LNCaP clone FGC (cell line): ENCODE measurements around the gene MEGF11.
"Not testable (repeated sequence)": the region's sequence is repeated elsewhere in the genome, so short reads cannot be mapped to it uniquely, and the experiment has no call there.

Experiments used
- DNase-seq: peaks from one replicate; pipeline ENCODE4 v3.0.0-alpha.2; 2011; ENCODE audit warnings: low read depth
- H3K4me3 ChIP-seq: 2 replicates; pipeline ENCODE4 v1.5.1; 2011; ENCODE audit warnings: mild to moderate bottlenecking, low read depth, low read length, control low read depth
- TF ChIP-seq, protein P1 (sequence below): IDR thresholded peaks from 2 replicates; pipeline ENCODE4 v1.5.1; 2012; ENCODE audit warnings: mild to moderate bottlenecking; ENCODE audit not compliant: control insufficient read depth, insufficient read depth; ENCODE audit errors: extremely low read depth

MEGF11 gene

DNA sequence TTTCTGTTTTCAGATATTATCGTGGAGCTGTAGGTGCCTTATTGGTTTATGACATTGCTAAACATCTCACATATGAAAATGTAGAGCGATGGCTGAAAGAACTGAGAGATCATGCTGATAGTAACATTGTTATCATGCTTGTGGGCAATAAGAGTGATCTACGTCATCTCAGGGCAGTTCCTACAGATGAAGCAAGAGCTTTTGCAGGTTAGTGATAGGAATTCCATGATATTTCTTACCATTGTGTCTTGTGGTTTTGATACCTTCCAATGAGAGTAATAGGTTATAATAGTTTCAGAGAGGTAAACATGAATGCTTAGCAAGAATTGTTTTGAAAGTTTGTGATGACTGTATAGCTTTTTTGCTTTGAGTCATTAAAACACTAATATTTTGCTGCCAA is 375.8 kb downstream of the MEGF11 start:
- no peak for DNase-seq
- no peak overlapping the region for H3K4me3 ChIP-seq
- TF ChIP-seq, protein P1, sequence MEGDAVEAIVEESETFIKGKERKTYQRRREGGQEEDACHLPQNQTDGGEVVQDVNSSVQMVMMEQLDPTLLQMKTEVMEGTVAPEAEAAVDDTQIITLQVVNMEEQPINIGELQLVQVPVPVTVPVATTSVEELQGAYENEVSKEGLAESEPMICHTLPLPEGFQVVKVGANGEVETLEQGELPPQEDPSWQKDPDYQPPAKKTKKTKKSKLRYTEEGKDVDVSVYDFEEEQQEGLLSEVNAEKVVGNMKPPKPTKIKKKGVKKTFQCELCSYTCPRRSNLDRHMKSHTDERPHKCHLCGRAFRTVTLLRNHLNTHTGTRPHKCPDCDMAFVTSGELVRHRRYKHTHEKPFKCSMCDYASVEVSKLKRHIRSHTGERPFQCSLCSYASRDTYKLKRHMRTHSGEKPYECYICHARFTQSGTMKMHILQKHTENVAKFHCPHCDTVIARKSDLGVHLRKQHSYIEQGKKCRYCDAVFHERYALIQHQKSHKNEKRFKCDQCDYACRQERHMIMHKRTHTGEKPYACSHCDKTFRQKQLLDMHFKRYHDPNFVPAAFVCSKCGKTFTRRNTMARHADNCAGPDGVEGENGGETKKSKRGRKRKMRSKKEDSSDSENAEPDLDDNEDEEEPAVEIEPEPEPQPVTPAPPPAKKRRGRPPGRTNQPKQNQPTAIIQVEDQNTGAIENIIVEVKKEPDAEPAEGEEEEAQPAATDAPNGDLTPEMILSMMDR: no peak

DNA sequence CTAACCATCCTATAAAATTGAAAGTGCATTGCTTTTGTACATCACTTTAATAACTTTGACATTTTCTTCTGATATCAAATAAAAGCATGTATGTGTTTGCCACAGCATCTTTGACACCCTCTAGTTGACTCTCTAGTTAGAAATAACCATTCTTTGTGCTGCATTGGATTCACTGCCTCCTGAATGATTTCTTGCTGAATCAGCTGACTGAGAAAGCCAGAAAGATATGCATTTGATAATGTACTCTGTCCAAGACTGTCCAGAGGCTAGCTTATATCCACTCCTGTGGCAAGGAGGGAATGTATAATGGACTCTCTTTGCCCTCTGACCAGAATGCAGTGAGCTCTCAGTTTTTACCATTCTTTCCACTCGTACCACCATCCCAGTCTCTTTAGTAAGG is 378.1 kb downstream of the MEGF11 start:
- TF ChIP-seq, protein P1: no peak
- no peak for DNase-seq
- no peak overlapping the region for H3K4me3 ChIP-seq

DNA sequence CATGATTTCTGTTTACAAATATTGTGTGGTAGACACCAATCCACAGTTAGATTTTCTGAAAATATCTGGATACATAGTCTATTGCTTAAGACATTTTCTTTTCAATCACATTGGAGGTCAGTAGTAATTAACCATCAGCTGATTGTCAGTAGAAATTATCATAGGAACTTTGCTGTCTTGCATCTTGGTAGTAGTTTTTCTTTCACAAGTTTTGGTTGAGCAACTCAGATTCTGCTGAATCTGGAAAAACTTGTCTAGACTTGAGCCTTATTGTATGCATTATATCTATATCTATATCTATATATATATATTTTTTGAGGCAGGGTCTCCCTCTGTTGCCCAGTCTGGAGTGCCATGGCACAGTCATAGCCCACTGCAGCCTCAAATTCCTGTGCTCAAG is 380.3 kb downstream of the MEGF11 start:
- TF ChIP-seq, protein P1: no peak
- H3K4me3 ChIP-seq: no peak overlapping the region
- no peak for DNase-seq

DNA sequence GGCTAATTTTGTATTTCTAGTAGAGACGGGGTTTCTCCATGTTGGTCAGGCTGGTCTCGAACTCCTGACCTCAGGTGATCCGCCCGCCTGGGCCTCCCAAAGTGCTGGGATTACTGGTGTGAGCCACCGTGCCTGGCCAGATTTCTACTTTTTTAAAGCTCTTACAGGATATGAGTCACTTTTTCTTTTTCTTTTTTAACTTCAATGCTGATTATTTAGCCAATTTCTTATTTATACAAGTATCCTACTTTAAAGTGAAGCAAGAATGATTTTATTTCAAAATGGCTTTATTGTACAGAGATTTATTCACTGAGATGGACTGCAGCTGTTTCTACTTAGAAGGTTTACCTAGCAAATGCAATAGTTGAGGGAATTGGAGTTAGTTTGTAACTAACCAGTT is 381.0 kb downstream of the MEGF11 start:
- H3K4me3 ChIP-seq: peak overlapping the region; percentile 80
- not testable (repeated sequence) for DNase-seq

DNA sequence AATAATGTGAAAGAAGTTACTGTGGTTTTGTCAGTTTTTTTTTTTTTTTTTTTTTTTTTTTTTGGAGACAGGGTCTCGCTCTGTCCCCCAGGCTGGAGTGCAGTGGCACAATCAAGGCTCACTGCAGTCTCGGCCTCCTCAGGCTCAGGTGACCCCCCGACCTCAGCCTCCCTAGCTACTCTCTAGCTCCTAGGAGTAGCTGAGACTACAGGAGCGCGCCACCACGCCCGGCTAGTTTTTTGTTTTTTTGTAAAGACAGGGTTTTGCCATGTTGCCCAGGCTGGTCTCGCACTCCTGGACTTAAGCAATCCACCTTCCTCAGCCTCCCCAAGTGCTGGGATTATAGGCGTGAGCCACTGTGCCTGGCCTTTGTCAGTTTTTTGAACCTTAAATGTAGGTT is 381.7 kb downstream of the MEGF11 start:
- H3K4me3 ChIP-seq: peak overlapping the region; percentile 80

GRCh38 chr15:65870889-65871533 is 382.5 kb downstream of the MEGF11 start:
- H3K4me3 ChIP-seq: peak overlapping the region; percentile 80
- peak; percentile 61 for DNase-seq
- TF ChIP-seq, protein P1: no peak

More for the DNA sequence above, 381.7 kb downstream of the MEGF11 start:
- DNase-seq: not testable (repeated sequence)

GRCh38 chr15:65869954-65870871 is 383.3 kb downstream of the MEGF11 start:
- TF ChIP-seq, protein P1: no peak
- peak; percentile 87 for DNase-seq
- peak overlapping the region; percentile 80 for H3K4me3 ChIP-seq
